Measurements from ENCODE around the gene PRPF31. TPM values are rescaled to one million over a fixed set of nuclear protein-coding genes. Genes with fewer than 3 reads are reported as not detected.

Gene PRPF31
- total RNA-seq, 1 experiment from 2014 or later: 84.4 TPM

- peak overlapping the region in 2 of 3 experiments; percentile 61 to 64; a peak in 2 of 7 replicates for H3K27ac Mint-ChIP-seq
- no peak overlapping the region for H3K9ac ChIP-seq (ENCODE audit: extremely low read depth, insufficient read length, low read length)
Measured at GRCh38 chr19:54179262-54179852, 63.8 kb downstream of the PRPF31 start.

More at GRCh38 chr19:54179262-54179852, 63.8 kb downstream of the PRPF31 start:
- Histone ChIP-seq H3K14ac (ENCODE audit: insufficient read depth, low read length) (no peak overlapping the region), H3K23ac (ENCODE audit: insufficient read length, low read depth, low read length) (no peak overlapping the region), H3K4me2 (ENCODE audit: insufficient read depth, insufficient read length, low read length) (no peak overlapping the region), H2BK5ac (ENCODE audit: insufficient read length, low read length) (no peak overlapping the region), H3K9me3 (ENCODE audit: control insufficient read depth, low read depth, low read length) (no peaks in the 10 kb centered on the region), H3K56ac (ENCODE audit: insufficient read length, low read depth, low read length) (no peak overlapping the region), H4K8ac (replicated peaks; ENCODE audit: insufficient read length, low read depth, low read length) (no peak overlapping the region), H2AK5ac (ENCODE audit: insufficient read length, low read length) (no peak overlapping the region), H3K79me2 (ENCODE audit: insufficient read depth, low read length) (no peaks in the 10 kb centered on the region), H3K27me3 (ENCODE audit: insufficient read depth, low read length) (no peaks in the 10 kb centered on the region), H3T11ph (ENCODE audit: low read length) (no peak overlapping the region), H4K91ac (ENCODE audit: insufficient read length, low read depth, low read length) (no peak overlapping the region), H2BK120ac (ENCODE audit: low read depth, low read length, poor library complexity, severe bottlenecking) (no peak overlapping the region), H3K4me1 (ENCODE audit: insufficient read depth, low read length) (no peaks in the 10 kb centered on the region), H3K18ac (ENCODE audit: insufficient read length, low read depth, low read length) (no peak overlapping the region), H3K79me1 (ENCODE audit: insufficient read depth, low read depth, low read length, poor library complexity, severe bottlenecking) (no peaks in the 10 kb centered on the region), H3K4ac (ENCODE audit: low read depth, low read length) (no peak overlapping the region), H2BK12ac (ENCODE audit: insufficient read length, low read depth, low read length) (no peak overlapping the region), H2AFZ (ENCODE audit: low read length) (no peak overlapping the region), H4K5ac (ENCODE audit: insufficient read length, low read depth, low read length) (no peak overlapping the region), H2BK20ac (ENCODE audit: low read depth, low read length, poor library complexity, severe bottlenecking) (no peak overlapping the region), H2BK15ac (ENCODE audit: low read depth, low read length) (no peak overlapping the region), H3K23me2 (ENCODE audit: insufficient read length, low read depth, low read length, poor library complexity, severe bottlenecking) (no peaks in the 10 kb centered on the region), H3K27ac (ENCODE audit: insufficient read length, low read depth, low read length) (no peak overlapping the region), H4K20me1 (ENCODE audit: control insufficient read depth, insufficient read depth, insufficient read length) (no peaks in the 10 kb centered on the region)
- TF ChIP-seq CTCF (conservative IDR thresholded peaks at IDR 0.05): no peak
- DNase-seq: no peak
- Mint-ChIP-seq H3K36me3 (ENCODE audit: insufficient read depth in 1 of 3, low read depth in 3 of 3) (peaks cover 22 to 46% (median 34%) of the 10 kb centered on the region in 3 experiments; a peak in 6 of 7 replicates), H3K4me3 (peak overlapping the region in 1 of 2 experiments; percentile 65; a peak in 1 of 5 replicates), H3K27me3 (ENCODE audit: low read depth) (no peaks in the 10 kb centered on the region), H3K4me1 (peaks cover 3 to 16% of the 10 kb centered on the region in 2 experiments; a peak in 2 of 4 replicates), H3K9me3 (no peaks in the 10 kb centered on the region; a peak in 1 of 5 replicates)
- WGBS (ENCODE audit: extremely low coverage, insufficient read length, low lambda C conversion rate): no CpG with 5 or more reads among the region's 10 CpGs
